ENCODE results near the gene FXYD3. TPM values are rescaled to one million over a fixed set of nuclear protein-coding genes. Genes with fewer than 3 reads are reported as not detected.

FXYD3 gene
- total RNA-seq, 4 donors from 2014 or later: 0.26 to 13.4 TPM; not detected in 2

- Histone ChIP-seq H3K36me3 (peaks cover 0 to 32% of the 10 kb centered on the region in 2 donors), H3K4me1 (no peaks in the 10 kb centered on the region), H3K4me3 (no peak overlapping the region), H3K27me3 (no peaks in the 10 kb centered on the region), H3K9me3 (peaks cover 0 to 6% (median 0%) of the 10 kb centered on the region in 3 donors), H3K27ac (no peak overlapping the region)
- ATAC-seq (no peak), DNase-seq (no peak)
- intact Hi-C loops (cut with DNase I; ENCODE audit: low total_unique reads): no loop called here
- in situ Hi-C loops (cut with MboI; ENCODE audit: low sequenced_read_pairs in 4 of 4): no loop called here
- TF ChIP-seq, protein P1, sequence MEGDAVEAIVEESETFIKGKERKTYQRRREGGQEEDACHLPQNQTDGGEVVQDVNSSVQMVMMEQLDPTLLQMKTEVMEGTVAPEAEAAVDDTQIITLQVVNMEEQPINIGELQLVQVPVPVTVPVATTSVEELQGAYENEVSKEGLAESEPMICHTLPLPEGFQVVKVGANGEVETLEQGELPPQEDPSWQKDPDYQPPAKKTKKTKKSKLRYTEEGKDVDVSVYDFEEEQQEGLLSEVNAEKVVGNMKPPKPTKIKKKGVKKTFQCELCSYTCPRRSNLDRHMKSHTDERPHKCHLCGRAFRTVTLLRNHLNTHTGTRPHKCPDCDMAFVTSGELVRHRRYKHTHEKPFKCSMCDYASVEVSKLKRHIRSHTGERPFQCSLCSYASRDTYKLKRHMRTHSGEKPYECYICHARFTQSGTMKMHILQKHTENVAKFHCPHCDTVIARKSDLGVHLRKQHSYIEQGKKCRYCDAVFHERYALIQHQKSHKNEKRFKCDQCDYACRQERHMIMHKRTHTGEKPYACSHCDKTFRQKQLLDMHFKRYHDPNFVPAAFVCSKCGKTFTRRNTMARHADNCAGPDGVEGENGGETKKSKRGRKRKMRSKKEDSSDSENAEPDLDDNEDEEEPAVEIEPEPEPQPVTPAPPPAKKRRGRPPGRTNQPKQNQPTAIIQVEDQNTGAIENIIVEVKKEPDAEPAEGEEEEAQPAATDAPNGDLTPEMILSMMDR (IDR thresholded peaks at IDR 0.05 in 4 of 5, conservative IDR thresholded peaks at IDR 0.05 in 1 of 5): no peak
- no peak for TF ChIP-seq POLR2A (IDR thresholded peaks at IDR 0.05)
Measured at GRCh38 chr19:35165200-35166058, 49.8 kb downstream of the FXYD3 start.

DNA sequence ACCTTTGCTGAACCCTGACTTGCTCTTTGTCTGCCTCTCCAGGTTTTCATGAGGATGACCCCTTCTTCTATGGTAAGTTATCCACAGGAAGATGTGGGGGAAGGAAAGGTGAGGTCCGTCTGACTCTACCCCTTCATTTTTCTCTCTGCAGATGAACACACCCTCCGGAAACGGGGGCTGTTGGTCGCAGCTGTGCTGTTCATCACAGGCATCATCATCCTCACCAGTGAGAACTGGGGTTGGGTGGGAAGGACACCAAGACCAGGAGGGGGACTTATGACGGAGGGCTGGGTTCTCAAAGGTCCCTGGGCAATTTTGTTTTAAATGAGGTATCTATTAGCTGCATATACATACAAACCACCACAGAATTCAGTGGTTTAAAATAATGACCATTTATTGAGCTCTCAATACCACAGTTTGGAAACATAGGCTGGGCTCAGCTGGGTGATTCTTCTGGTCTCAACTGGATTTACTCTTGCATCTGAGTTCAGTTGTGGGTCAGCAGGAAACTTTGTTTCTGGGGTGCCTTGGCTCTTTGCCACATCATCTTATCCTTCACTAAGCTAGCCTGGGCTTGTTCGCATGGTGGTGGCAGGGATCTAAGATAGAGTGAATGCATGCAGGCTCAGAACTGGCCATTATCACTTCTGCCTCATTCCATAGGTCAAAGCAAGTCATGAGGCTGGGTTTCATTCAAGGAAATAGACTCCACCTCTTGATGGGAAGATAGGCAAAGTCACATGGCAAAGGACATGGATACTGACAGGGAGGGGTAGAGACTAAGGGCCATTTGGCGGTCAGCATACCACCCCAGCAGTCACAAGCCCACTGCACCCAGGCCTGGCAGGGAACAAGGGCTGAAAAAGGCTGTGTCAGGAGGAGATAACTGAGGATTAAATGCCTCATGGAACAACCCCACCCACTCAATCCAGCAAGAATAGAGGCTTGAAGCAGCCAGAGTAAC, 50.8 kb downstream of the FXYD3 start:
- intact Hi-C loops (cut with DNase I; ENCODE audit: low total_unique reads): no loop called here
- Histone ChIP-seq H3K4me3 (no peak overlapping the region), H3K4me1 (no peaks in the 10 kb centered on the region), H3K27me3 (no peaks in the 10 kb centered on the region), H3K27ac (no peak overlapping the region), H3K36me3 (peaks cover 0 to 32% of the 10 kb centered on the region in 2 donors), H3K9me3 (peaks cover 0 to 6% (median 0%) of the 10 kb centered on the region in 3 donors)
- DNase-seq: no peak
- no peak for TF ChIP-seq POLR2A (IDR thresholded peaks at IDR 0.05)
- TF ChIP-seq, protein P1 (IDR thresholded peaks at IDR 0.05 in 4 of 5, conservative IDR thresholded peaks at IDR 0.05 in 1 of 5): no peak
- ATAC-seq: no peak
- in situ Hi-C loops (cut with MboI; ENCODE audit: low sequenced_read_pairs in 4 of 4): no loop called here

GRCh38 chr19:35167251-35168119, 51.9 kb downstream of the FXYD3 start:
- TF ChIP-seq POLR2A (IDR thresholded peaks at IDR 0.05): no peak
- TF ChIP-seq, protein P1 (IDR thresholded peaks at IDR 0.05 in 4 of 5, conservative IDR thresholded peaks at IDR 0.05 in 1 of 5): no peak
- ATAC-seq: no peak
- H3K36me3 ChIP-seq: peaks cover 0 to 25% of the 10 kb centered on the region in 2 donors

DNA sequence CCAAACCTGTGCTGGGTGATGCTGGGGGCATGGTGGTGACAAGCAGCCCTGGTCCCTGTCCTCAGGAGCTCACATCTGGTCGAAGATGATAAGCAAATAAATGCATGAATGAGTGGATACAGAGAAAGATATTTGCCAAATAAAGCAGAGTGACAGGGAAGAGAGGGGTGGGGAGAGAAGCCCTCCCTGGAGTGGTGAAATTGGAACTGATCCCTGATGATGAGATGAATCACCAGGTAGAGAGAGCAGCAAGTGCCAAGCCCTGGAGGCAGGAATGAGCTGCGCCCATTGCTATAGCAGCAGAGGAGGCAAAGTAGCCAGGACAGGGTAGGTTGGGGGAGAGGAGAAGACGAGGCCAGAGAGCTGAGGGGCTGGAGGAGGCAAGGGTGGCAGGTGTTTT, 52.6 kb downstream of the FXYD3 start:
- no peak for TF ChIP-seq POLR2A (IDR thresholded peaks at IDR 0.05)
- TF ChIP-seq, protein P1 (IDR thresholded peaks at IDR 0.05 in 4 of 5, conservative IDR thresholded peaks at IDR 0.05 in 1 of 5): no peak
- Histone ChIP-seq H3K4me1 (no peaks in the 10 kb centered on the region), H3K27me3 (no peaks in the 10 kb centered on the region), H3K27ac (no peak overlapping the region), H3K9me3 (no peaks in the 10 kb centered on the region), H3K4me3 (no peak overlapping the region), H3K36me3 (peaks cover 0 to 23% of the 10 kb centered on the region in 2 donors)
- DNase-seq (no peak), ATAC-seq (no peak)
- intact Hi-C loops (cut with DNase I; ENCODE audit: low total_unique reads): no loop called here
- in situ Hi-C loops (cut with MboI; ENCODE audit: low sequenced_read_pairs in 4 of 4): no loop called here

More at GRCh38 chr19:35167251-35168119, 51.9 kb downstream of the FXYD3 start:
- Histone ChIP-seq H3K4me3 (no peak overlapping the region), H3K4me1 (no peaks in the 10 kb centered on the region), H3K27ac (no peak overlapping the region), H3K9me3 (no peaks in the 10 kb centered on the region), H3K27me3 (no peaks in the 10 kb centered on the region)
- no peak for DNase-seq
- intact Hi-C loops (cut with DNase I; ENCODE audit: low total_unique reads) (no loop called here), in situ Hi-C loops (cut with MboI; ENCODE audit: low sequenced_read_pairs in 4 of 4) (no loop called here)

Measured in gastrocnemius medialis (tissue), 4 donors.